Measurements from ENCODE around the gene TMPRSS11F.

GRCh38 chr4:68077737-68078136 is 51.9 kb downstream of the TMPRSS11F start:
- TF ChIP-seq POLR2A (IDR thresholded peaks at IDR 0.05) = no peak
- TF ChIP-seq, protein P1, sequence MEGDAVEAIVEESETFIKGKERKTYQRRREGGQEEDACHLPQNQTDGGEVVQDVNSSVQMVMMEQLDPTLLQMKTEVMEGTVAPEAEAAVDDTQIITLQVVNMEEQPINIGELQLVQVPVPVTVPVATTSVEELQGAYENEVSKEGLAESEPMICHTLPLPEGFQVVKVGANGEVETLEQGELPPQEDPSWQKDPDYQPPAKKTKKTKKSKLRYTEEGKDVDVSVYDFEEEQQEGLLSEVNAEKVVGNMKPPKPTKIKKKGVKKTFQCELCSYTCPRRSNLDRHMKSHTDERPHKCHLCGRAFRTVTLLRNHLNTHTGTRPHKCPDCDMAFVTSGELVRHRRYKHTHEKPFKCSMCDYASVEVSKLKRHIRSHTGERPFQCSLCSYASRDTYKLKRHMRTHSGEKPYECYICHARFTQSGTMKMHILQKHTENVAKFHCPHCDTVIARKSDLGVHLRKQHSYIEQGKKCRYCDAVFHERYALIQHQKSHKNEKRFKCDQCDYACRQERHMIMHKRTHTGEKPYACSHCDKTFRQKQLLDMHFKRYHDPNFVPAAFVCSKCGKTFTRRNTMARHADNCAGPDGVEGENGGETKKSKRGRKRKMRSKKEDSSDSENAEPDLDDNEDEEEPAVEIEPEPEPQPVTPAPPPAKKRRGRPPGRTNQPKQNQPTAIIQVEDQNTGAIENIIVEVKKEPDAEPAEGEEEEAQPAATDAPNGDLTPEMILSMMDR (IDR thresholded peaks at IDR 0.05 in 4 of 5, conservative IDR thresholded peaks at IDR 0.05 in 1 of 5) = no peak
